ENCODE measurements around the gene TKFC.
"Not testable (repeated sequence)": the region's sequence is repeated elsewhere in the genome, so short reads cannot be mapped to it uniquely, and the experiment has no call there.

DNA sequence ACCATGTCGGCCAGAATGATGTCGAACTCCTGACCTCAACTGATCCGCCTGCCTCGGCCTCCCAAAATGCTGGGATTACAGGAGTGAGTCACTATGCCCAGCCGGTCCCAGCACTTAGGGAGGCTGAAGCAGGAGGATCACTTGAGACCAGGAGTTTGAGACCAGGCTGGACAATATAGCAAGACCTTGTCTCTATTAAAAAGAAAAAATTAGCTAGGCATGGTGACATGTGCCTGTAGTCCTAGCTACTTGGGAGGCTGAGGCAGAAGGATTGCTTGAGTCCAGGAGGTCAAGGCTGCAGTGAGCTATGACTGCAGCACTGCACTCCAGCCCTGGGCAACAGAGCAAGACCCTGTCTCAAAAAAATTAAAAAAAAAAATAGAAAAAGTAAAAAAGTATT is 50.8 kb downstream of the TKFC start:
- not testable (repeated sequence) for TF ChIP-seq CTCF (IDR thresholded peaks at IDR 0.05); EP300 (IDR thresholded peaks at IDR 0.05; ENCODE audit: low read depth); POLR2A (IDR thresholded peaks at IDR 0.05)
